Heart left ventricle (tissue), 13 donors: Measurements from ENCODE around the gene SIN3B.

Source experiments
- POLR2A ChIP-seq, 2 donors: fragments of 450-650 bp; IDR thresholded peaks; one replicate each; pipeline ENCODE4 v1.6.1; 2017; ENCODE audit warnings: antibody characterized with exemption in 2 of 2, mild to moderate bottlenecking in 2 of 2, moderate library complexity in 2 of 2
- TF ChIP-seq, protein P1 (sequence below), 12 donors: fragments of 200-600 bp; sonication (generic) in 4 of 12; IDR thresholded peaks; one replicate each; pipeline versions ENCODE4 v1.5.0 to v1.8.0; 2018 to 2022; ENCODE audit warnings: antibody characterized with exemption in 12 of 12, mild to moderate bottlenecking in 5 of 12
- donor health status: ischemic (EF 13 %, LVEDD 7.1; RV severe dilation, severe dysfunction).
- donor health status: DM: no; HTN: yes; CAD: no.
- donor health status: DM: no; HTN: no; CAD: no.
- donor health status: ischemic (EF 25% LVEDD 6.9; RV normal size, moderate dysfunction).
- donor health status: ischemic (EF 25% LVEDD 5.7; RV mildly dilated, moderate dysfunction).
- donor health status: ischemic (EF 35%, LVEDD 5.7; RV mildly dilated, moderate dysfunction).
- donor health status: nonischemic (EF 11% LVEDD 7.7; RV severe dilation, severe dysfunction).
- donor health status: DM: yes; HTN: yes; CAD: no.
- donor health status: PGD.
- donor health status: ischemic (EF 29% LVEDD 5.4; RV normal size, mild dysfunction).
- donor health status: nonischemic (EF 23%, LVEDD 6.1; RV moderate dilation, normal function).

DNA sequence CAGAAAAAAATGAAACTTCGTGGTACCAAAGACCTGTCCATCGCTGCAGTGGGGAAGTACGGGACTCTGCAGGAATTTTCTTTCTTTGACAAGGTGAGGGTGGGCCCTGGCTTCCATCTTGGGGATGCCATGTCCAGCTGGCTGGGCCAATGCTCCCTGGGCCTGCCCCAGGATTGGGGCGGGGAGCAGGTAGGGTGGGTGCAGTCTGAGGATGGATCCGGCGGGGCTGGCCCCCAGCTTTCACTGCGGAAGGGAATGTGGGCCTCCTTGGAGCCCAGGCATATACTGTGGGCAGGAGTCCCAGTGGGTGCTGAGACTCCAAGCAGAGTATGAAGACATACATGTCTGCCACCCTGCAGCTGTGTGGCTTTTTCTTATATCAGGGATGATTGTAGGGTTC, 23.9 kb downstream of the SIN3B start:
- TF ChIP-seq POLR2A (IDR thresholded peaks at IDR 0.05): no peak
- TF ChIP-seq, protein P1, sequence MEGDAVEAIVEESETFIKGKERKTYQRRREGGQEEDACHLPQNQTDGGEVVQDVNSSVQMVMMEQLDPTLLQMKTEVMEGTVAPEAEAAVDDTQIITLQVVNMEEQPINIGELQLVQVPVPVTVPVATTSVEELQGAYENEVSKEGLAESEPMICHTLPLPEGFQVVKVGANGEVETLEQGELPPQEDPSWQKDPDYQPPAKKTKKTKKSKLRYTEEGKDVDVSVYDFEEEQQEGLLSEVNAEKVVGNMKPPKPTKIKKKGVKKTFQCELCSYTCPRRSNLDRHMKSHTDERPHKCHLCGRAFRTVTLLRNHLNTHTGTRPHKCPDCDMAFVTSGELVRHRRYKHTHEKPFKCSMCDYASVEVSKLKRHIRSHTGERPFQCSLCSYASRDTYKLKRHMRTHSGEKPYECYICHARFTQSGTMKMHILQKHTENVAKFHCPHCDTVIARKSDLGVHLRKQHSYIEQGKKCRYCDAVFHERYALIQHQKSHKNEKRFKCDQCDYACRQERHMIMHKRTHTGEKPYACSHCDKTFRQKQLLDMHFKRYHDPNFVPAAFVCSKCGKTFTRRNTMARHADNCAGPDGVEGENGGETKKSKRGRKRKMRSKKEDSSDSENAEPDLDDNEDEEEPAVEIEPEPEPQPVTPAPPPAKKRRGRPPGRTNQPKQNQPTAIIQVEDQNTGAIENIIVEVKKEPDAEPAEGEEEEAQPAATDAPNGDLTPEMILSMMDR (IDR thresholded peaks at IDR 0.05): no peak
